GM12874 (cell line): ENCODE results near the gene SERPINH1.

Experiments used
- TF ChIP-seq, protein P1 (sequence below): IDR thresholded peaks from 2 replicates; pipeline ENCODE4 v1.5.1; 2011; ENCODE audit warnings: low read depth, mild to moderate bottlenecking, control low read depth, low read length, moderate library complexity; ENCODE audit not compliant: insufficient read depth

Gene SERPINH1

DNA sequence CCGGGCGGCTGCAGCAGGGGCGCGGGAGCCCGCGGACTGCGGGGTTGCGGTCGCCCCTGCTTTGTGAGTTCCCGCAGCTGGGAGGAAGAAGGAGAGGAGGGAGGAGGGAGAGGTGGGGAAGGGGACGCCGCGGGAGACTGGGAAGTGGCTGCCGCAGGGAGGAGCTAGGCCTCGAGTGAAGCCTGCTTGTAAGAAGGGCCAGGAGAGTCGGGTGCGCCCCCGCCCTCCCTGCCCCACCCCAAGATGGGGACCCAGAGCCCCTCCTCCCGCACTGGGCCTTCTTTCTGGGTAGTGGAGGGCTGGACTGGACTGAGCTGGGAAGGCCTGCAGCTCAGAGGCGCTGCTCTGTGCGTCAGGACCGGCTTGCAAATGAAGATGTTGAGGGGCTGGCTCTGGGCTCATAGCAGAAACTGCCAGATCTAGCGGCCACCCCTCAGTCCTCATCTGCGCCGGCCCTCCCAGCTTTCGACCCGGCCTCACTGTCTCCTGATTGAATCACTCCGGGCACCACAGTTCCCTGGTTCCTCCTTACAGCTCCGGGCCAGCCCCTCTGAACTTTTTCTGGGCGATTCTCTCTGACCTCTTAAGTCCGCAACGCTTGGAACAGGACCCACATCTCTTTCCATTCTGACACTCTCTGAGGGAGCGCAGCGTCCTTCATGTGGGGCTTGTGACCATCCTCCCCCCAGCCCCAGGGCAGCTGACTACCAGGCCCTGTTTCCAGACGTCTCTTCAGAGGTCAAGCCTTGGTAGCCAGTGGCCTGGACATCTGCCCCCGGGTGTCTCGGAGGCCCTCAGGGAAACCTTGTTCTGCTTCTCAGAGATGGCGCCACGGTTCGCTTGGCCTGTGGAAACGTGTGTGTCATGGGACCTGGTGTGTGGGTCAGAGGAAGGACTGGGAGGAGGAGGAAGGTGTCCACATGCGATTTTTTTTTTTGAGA is 21.9 kb downstream of the SERPINH1 start:
- TF ChIP-seq, protein P1, sequence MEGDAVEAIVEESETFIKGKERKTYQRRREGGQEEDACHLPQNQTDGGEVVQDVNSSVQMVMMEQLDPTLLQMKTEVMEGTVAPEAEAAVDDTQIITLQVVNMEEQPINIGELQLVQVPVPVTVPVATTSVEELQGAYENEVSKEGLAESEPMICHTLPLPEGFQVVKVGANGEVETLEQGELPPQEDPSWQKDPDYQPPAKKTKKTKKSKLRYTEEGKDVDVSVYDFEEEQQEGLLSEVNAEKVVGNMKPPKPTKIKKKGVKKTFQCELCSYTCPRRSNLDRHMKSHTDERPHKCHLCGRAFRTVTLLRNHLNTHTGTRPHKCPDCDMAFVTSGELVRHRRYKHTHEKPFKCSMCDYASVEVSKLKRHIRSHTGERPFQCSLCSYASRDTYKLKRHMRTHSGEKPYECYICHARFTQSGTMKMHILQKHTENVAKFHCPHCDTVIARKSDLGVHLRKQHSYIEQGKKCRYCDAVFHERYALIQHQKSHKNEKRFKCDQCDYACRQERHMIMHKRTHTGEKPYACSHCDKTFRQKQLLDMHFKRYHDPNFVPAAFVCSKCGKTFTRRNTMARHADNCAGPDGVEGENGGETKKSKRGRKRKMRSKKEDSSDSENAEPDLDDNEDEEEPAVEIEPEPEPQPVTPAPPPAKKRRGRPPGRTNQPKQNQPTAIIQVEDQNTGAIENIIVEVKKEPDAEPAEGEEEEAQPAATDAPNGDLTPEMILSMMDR = no peak

DNA sequence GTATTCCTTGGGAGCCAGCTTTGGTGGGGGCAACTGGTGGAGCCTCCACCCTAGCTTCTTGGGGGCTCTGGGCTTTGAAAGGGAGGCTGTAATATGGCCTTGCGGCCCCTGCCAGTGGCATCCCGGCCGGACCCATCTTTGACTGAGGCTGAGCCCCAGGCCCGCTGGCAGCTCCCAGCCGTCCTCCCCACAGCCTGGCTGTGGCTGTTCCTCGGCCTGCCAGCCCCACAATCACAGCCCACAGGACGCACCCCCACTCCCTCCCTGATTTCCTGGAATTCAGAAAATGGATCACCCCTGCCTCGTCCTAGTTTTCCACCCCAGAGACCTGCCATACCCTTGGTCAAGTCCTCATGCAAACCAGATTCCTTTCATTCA is 23.2 kb downstream of the SERPINH1 start:
- TF ChIP-seq, protein P1 = no peak

DNA sequence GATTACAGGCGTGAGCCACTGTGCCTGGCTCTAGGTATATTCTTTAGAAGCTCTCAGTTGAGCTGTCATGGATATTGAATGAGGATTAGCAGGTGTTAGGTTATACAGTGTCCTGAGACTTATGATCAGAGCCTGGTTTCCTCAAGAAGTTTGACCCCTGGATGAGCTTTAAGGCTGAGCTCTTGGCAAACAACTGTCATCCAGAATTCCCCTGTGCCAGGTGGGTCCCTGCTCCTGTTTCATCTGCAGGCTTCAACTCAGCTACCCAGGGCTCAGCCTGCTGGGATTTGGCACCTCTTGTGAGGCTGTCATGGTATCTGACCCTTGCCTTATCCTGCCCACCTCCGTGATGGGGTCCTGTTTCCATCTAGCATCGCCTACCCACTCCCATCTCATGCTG is 24.3 kb downstream of the SERPINH1 start:
- TF ChIP-seq, protein P1 = no peak

DNA sequence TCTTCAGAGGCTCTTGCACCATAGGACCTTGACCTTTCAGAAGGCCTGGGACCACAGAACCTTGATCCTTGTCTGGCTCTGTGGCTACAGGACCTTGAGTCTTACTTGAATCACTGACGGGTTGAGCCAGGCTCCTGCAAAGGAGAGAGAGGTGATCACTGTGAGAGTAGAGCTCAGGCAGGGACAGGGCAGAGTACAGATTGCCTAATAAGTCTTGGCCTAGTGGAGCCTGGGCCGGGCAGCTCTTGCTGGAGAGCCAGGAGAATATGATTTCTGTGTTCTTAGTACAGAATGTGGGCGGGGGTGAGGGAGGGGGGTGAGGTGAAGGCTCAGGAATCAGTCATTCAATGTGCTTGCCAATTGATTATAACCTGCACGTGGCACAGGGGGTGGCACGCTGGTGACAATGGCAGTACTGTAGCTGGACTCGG is 26.0 kb downstream of the SERPINH1 start:
- TF ChIP-seq, protein P1 = no peak

DNA sequence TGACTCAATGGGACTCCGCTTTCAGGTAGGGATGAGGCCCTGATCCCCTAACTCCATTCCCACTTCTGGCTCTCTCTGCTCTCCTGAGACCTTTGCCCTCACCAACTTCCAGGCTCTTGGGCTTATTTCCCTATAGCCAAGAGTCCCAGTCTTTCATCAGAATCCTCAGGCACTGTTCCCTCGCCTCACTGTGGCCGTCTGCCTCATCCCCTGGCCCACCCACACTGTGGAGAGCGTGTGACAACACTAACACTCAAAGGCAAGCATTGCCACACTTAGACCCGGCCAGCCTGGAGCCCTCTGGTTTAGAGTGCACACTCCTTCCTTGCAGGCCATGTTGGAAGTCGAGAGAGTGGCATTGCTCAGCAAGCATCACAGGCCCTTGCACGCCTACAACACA is 27.0 kb downstream of the SERPINH1 start:
- TF ChIP-seq, protein P1 = no peak

DNA sequence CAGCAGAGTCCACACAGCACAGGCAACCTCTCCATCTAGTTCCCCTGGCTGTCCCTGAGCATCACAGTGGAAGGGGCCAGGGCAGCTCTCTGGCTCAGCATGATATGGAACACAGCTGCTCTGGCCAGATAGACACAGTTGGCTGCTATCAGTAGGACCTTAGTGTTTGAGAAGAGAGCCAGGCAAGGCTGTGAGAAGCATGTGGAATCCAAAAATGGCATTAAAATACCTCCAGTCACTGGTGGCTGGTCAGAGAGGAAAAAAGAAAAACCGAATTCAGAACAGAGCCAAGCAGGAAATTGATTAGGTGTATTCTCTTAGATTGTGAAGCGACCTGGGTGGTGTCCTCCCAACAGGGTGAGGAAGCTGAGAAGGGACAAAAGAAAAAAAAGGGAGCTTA is 27.9 kb downstream of the SERPINH1 start:
- TF ChIP-seq, protein P1 = no peak

DNA sequence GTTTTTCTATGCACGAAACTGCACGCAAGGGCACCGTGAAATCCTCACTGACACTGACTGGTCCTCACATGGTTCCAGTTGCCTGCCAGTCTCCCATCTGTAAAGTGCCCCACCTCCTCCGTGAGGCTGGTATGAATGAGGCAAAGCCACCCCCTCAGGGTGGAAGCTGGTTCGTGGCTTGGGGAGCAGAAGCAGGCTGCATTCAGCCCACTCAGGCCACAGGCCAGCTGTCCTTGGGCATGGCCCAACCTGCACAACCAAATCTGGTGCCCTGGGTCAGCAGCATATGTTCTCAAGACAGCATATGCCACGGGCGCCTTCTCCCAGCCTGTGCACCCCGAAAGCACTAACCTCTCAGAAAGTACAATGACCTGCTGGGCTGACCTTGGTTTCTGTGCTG is 29.3 kb downstream of the SERPINH1 start:
- TF ChIP-seq, protein P1 = no peak
